Measurements from ENCODE around the gene ZCCHC2. TPM values are rescaled to one million over a fixed set of nuclear protein-coding genes. Genes with fewer than 3 reads are reported as not detected.

ZCCHC2 gene
- total and polyA plus RNA-seq, 2 experiments from 2014 or later = 3.3 to 14.9 TPM

- H3K79me2 ChIP-seq = peaks cover 45% of the 10 kb centered on the region
- peaks cover 9% of the 10 kb centered on the region for H4K20me1 ChIP-seq (ENCODE audit: insufficient read depth, poor library complexity, severe bottlenecking)
- no peaks in the 10 kb centered on the region for H3K36me3 ChIP-seq (replicated peaks; ENCODE audit: insufficient read depth, low read depth)
- H2AFZ ChIP-seq = no peak overlapping the region
- no peak for DNase-seq (ENCODE audit: low spot score)
- H3K9me3 ChIP-seq (ENCODE audit: low read depth) = no peaks in the 10 kb centered on the region
- no peaks in the 10 kb centered on the region for H3K27me3 ChIP-seq
- H3K9me2 ChIP-seq (replicated peaks; ENCODE audit: insufficient read depth) = no peaks in the 10 kb centered on the region
- no peak overlapping the region for H3K4me2 ChIP-seq
- H3K27ac ChIP-seq = no peak overlapping the region
- TF ChIP-seq EZH2phosphoT487 (IDR thresholded peaks at IDR 0.05; ENCODE audit: low read depth, severe bottlenecking, unreplicated experiment) (no peak), EZH2 (IDR thresholded peaks at IDR 0.05; ENCODE audit: borderline replicate concordance) (no peak)
- no peaks in the 10 kb centered on the region for H3K4me1 ChIP-seq (ENCODE audit: insufficient read depth)
- WGBS (ENCODE audit: low lambda C conversion rate, missing lambda C conversion rate) = 91% methylated on average over 3 of the region's 3 CpGs
- H3K4me3 ChIP-seq = no peak overlapping the region
Measured at GRCh38 chr18:62538881-62539280, 16.1 kb downstream of the ZCCHC2 start.

GRCh38 chr18:62539284-62540165 is 16.7 kb downstream of the ZCCHC2 start:
- 95% methylated on average over 11 of the region's 11 CpGs for WGBS (ENCODE audit: low lambda C conversion rate, missing lambda C conversion rate)
- DNase-seq (ENCODE audit: low spot score) = no peak
- no peak overlapping the region for H2AFZ ChIP-seq
- H3K36me3 ChIP-seq (replicated peaks; ENCODE audit: insufficient read depth, low read depth) = no peaks in the 10 kb centered on the region
- H3K9me3 ChIP-seq (ENCODE audit: low read depth) = no peaks in the 10 kb centered on the region
- TF ChIP-seq, protein P1, sequence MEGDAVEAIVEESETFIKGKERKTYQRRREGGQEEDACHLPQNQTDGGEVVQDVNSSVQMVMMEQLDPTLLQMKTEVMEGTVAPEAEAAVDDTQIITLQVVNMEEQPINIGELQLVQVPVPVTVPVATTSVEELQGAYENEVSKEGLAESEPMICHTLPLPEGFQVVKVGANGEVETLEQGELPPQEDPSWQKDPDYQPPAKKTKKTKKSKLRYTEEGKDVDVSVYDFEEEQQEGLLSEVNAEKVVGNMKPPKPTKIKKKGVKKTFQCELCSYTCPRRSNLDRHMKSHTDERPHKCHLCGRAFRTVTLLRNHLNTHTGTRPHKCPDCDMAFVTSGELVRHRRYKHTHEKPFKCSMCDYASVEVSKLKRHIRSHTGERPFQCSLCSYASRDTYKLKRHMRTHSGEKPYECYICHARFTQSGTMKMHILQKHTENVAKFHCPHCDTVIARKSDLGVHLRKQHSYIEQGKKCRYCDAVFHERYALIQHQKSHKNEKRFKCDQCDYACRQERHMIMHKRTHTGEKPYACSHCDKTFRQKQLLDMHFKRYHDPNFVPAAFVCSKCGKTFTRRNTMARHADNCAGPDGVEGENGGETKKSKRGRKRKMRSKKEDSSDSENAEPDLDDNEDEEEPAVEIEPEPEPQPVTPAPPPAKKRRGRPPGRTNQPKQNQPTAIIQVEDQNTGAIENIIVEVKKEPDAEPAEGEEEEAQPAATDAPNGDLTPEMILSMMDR (IDR thresholded peaks at IDR 0.05; ENCODE audit: poor library complexity) = no peak
- TF ChIP-seq EZH2 (IDR thresholded peaks at IDR 0.05; ENCODE audit: borderline replicate concordance) = no peak
- no peak for TF ChIP-seq EZH2phosphoT487 (IDR thresholded peaks at IDR 0.05; ENCODE audit: low read depth, severe bottlenecking, unreplicated experiment)
- no peaks in the 10 kb centered on the region for H3K4me1 ChIP-seq (ENCODE audit: insufficient read depth)
- H3K4me2 ChIP-seq = no peak overlapping the region
- no peaks in the 10 kb centered on the region for H3K27me3 ChIP-seq
- peaks cover 9% of the 10 kb centered on the region for H4K20me1 ChIP-seq (ENCODE audit: insufficient read depth, poor library complexity, severe bottlenecking)
- H3K9me2 ChIP-seq (replicated peaks; ENCODE audit: insufficient read depth) = no peaks in the 10 kb centered on the region
- no peak overlapping the region for H3K27ac ChIP-seq
- H3K79me2 ChIP-seq = peaks cover 38% of the 10 kb centered on the region
- H3K4me3 ChIP-seq = no peak overlapping the region

- no peak for DNase-seq (ENCODE audit: low spot score)
- WGBS (ENCODE audit: low lambda C conversion rate, missing lambda C conversion rate) = 96% methylated on average over 7 of the region's 7 CpGs
- TF ChIP-seq EZH2phosphoT487 (IDR thresholded peaks at IDR 0.05; ENCODE audit: low read depth, severe bottlenecking, unreplicated experiment) (no peak), EZH2 (IDR thresholded peaks at IDR 0.05; ENCODE audit: borderline replicate concordance) (no peak)
- TF ChIP-seq, protein P1 (IDR thresholded peaks at IDR 0.05; ENCODE audit: poor library complexity) = no peak
- peaks cover 8% of the 10 kb centered on the region for H4K20me1 ChIP-seq (ENCODE audit: insufficient read depth, poor library complexity, severe bottlenecking)
- no peak overlapping the region for H3K4me3 ChIP-seq
- no peak overlapping the region for H2AFZ ChIP-seq
- H3K9me3 ChIP-seq (ENCODE audit: low read depth) = no peaks in the 10 kb centered on the region
- no peaks in the 10 kb centered on the region for H3K9me2 ChIP-seq (replicated peaks; ENCODE audit: insufficient read depth)
- peaks cover 7% of the 10 kb centered on the region for H3K79me2 ChIP-seq
- H3K4me1 ChIP-seq (ENCODE audit: insufficient read depth) = no peaks in the 10 kb centered on the region
- no peak overlapping the region for H3K27ac ChIP-seq
- H3K4me2 ChIP-seq = no peak overlapping the region
- no peaks in the 10 kb centered on the region for H3K36me3 ChIP-seq (replicated peaks; ENCODE audit: insufficient read depth, low read depth)
- H3K27me3 ChIP-seq = no peaks in the 10 kb centered on the region
Measured at GRCh38 chr18:62543021-62543420, 20.2 kb downstream of the ZCCHC2 start.

DNA sequence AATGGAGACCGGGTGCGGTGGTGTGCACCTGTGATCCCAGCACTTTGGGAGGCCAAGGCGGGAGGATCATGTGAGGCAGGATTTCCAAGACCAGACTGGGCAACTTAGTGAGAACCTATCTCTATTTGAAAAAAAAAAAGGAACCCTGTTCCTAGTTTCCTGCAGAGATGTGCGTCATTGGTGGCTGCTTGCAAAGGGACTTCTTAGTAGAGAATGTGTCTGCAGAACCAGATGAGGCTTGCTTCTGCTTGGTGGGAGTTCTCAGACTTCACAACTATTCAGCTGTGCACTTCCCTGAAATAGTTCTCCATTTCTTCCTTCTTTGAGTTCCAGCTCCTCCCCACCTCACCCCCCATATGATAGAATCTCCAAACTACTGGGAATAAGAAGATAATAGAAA is 22.3 kb downstream of the ZCCHC2 start:
- 100% methylated on average over 4 of the region's 4 CpGs for WGBS (ENCODE audit: low lambda C conversion rate, missing lambda C conversion rate)
- no peaks in the 10 kb centered on the region for H3K9me2 ChIP-seq (replicated peaks; ENCODE audit: insufficient read depth)
- TF ChIP-seq EZH2 (IDR thresholded peaks at IDR 0.05; ENCODE audit: borderline replicate concordance) = no peak
- TF ChIP-seq, protein P1 (IDR thresholded peaks at IDR 0.05; ENCODE audit: poor library complexity) = no peak
- TF ChIP-seq EZH2phosphoT487 (IDR thresholded peaks at IDR 0.05; ENCODE audit: low read depth, severe bottlenecking, unreplicated experiment) = no peak
- H3K27ac ChIP-seq = no peak overlapping the region
- H3K4me2 ChIP-seq = no peak overlapping the region
- no peaks in the 10 kb centered on the region for H3K27me3 ChIP-seq
- H3K36me3 ChIP-seq (replicated peaks; ENCODE audit: insufficient read depth, low read depth) = no peaks in the 10 kb centered on the region
- H3K79me2 ChIP-seq = no peaks in the 10 kb centered on the region
- no peaks in the 10 kb centered on the region for H3K9me3 ChIP-seq (ENCODE audit: low read depth)
- DNase-seq (ENCODE audit: low spot score) = no peak
- H3K4me3 ChIP-seq = no peak overlapping the region
- H3K4me1 ChIP-seq (ENCODE audit: insufficient read depth) = no peaks in the 10 kb centered on the region
- H4K20me1 ChIP-seq (ENCODE audit: insufficient read depth, poor library complexity, severe bottlenecking) = no peaks in the 10 kb centered on the region
- H2AFZ ChIP-seq = no peak overlapping the region

Measured in hepatocyte (in vitro differentiated cells).